ENCODE data around the gene SLC22A8.

DNA sequence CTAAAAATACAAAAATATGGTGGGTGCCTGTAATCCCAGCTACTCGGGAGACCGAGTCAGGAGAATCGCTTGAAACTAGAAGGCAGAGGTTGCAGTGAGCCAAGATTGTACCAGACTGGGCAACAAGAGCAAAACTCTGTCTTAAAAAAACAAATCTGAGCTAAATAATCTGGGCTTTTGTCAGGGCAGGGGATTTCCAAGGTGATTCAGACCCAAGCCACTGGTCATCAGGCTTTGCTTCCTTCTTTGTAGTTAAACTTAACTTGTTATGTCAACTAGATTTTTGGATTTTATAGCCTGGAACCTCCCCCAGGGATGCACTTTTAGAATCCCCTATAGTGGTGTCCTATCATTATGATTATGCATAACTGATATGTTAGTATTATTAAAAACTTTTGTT lies 27.0 kb upstream of the SLC22A8 start:
- TF ChIP-seq, protein P1, sequence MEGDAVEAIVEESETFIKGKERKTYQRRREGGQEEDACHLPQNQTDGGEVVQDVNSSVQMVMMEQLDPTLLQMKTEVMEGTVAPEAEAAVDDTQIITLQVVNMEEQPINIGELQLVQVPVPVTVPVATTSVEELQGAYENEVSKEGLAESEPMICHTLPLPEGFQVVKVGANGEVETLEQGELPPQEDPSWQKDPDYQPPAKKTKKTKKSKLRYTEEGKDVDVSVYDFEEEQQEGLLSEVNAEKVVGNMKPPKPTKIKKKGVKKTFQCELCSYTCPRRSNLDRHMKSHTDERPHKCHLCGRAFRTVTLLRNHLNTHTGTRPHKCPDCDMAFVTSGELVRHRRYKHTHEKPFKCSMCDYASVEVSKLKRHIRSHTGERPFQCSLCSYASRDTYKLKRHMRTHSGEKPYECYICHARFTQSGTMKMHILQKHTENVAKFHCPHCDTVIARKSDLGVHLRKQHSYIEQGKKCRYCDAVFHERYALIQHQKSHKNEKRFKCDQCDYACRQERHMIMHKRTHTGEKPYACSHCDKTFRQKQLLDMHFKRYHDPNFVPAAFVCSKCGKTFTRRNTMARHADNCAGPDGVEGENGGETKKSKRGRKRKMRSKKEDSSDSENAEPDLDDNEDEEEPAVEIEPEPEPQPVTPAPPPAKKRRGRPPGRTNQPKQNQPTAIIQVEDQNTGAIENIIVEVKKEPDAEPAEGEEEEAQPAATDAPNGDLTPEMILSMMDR (IDR thresholded peaks at IDR 0.05) = no peak
- no peak for TF ChIP-seq POLR2A (IDR thresholded peaks at IDR 0.05)

All from vagina (tissue), 2 donors.